Astrocyte (in vitro differentiated cells and primary cell): ENCODE data around the gene UTP18. TPM values are rescaled to one million over a fixed set of nuclear protein-coding genes. Genes with fewer than 3 reads are reported as not detected.
"Not testable (repeated sequence)": the region's sequence is repeated elsewhere in the genome, so short reads cannot be mapped to it uniquely, and the experiment has no call there.

Experiments
- DNase-seq: peaks from one replicate; pipeline ENCODE4 v3.0.0-alpha.2; 2010; ENCODE audit warnings: low read depth
- FAIRE-seq: peaks from 2 replicates; lab custom pipeline; 2011; peaks lifted over from hg19 to GRCh38; lab: Jason Lieb, UNC
- H2AFZ ChIP-seq: 2 replicates; pipeline ENCODE4 v1.6.0; 2012; ENCODE audit warnings: low read depth, low read length, inconsistent platforms
- H3K27ac ChIP-seq: 2 replicates; pipeline ENCODE4 v1.5.1; 2011; ENCODE audit warnings: low read depth, low read length, inconsistent platforms
- H3K27me3 ChIP-seq: 2 replicates; pipeline ENCODE4 v1.6.0; 2011; ENCODE audit warnings: low read length, inconsistent platforms; ENCODE audit not compliant: insufficient read depth
- H3K36me3 ChIP-seq: 2 replicates; pipeline ENCODE4 v1.5.1; 2011; ENCODE audit warnings: low read length, inconsistent platforms; ENCODE audit not compliant: insufficient read depth
- H3K4me1 ChIP-seq: 2 replicates; pipeline ENCODE4 v1.5.1; 2011; ENCODE audit warnings: low read length, inconsistent platforms; ENCODE audit not compliant: insufficient read depth
- H3K4me2 ChIP-seq: 2 replicates; pipeline ENCODE4 v1.6.0; 2012; ENCODE audit warnings: low read length, inconsistent platforms
- H3K4me3 ChIP-seq: 2 replicates; pipeline ENCODE4 v1.5.1; 2011; ENCODE audit warnings: low read depth, mild to moderate bottlenecking, low read length, inconsistent platforms; ENCODE audit not compliant: insufficient read depth
- H3K79me2 ChIP-seq: 2 replicates; pipeline ENCODE4 v1.6.0; 2012; ENCODE audit warnings: mild to moderate bottlenecking, low read length, inconsistent platforms; ENCODE audit not compliant: insufficient read depth
- H3K9ac ChIP-seq: 2 replicates; pipeline ENCODE4 v1.6.0; 2012; ENCODE audit warnings: mild to moderate bottlenecking, low read length, inconsistent platforms
- H3K9me3 ChIP-seq: 2 replicates; pipeline ENCODE4 v1.5.1; 2012; ENCODE audit warnings: low read depth, mild to moderate bottlenecking, low read length, inconsistent platforms; ENCODE audit not compliant: insufficient read depth
- H4K20me1 ChIP-seq: 2 replicates; pipeline ENCODE4 v1.6.0; 2012; ENCODE audit warnings: low read length, inconsistent platforms; ENCODE audit not compliant: insufficient read depth
- H3K27ac Mint-ChIP-seq: one replicate; pipeline ENCODE4 v1.8.0; 2021; ENCODE audit warnings: mild to moderate bottlenecking, mixed read lengths; ENCODE audit not compliant: unreplicated experiment
- H3K27me3 Mint-ChIP-seq: one replicate; pipeline ENCODE4 v1.8.0; 2021; ENCODE audit warnings: low read depth, mixed read lengths; ENCODE audit not compliant: unreplicated experiment
- H3K36me3 Mint-ChIP-seq: one replicate; pipeline ENCODE4 v1.8.0; 2021; ENCODE audit warnings: low read depth, mixed read lengths; ENCODE audit not compliant: unreplicated experiment
- H3K4me1 Mint-ChIP-seq: one replicate; pipeline ENCODE4 v1.8.0; 2021; ENCODE audit warnings: low read depth, mixed read lengths; ENCODE audit not compliant: unreplicated experiment
- H3K4me3 Mint-ChIP-seq: one replicate; pipeline ENCODE4 v1.8.0; 2021; ENCODE audit warnings: mild to moderate bottlenecking, moderate library complexity, mixed read lengths; ENCODE audit not compliant: unreplicated experiment
- H3K9me3 Mint-ChIP-seq: one replicate; pipeline ENCODE4 v1.8.0; 2021; ENCODE audit warnings: mild to moderate bottlenecking, mixed read lengths; ENCODE audit not compliant: unreplicated experiment
- CTCF ChIP-seq: IDR thresholded peaks from 2 replicates; pipeline ENCODE4 v1.5.1; 2011; ENCODE audit warnings: low read depth, mild to moderate bottlenecking, inconsistent platforms, low read length, moderate library complexity; ENCODE audit not compliant: insufficient read depth
- EZH2 ChIP-seq: IDR thresholded peaks from 2 replicates; pipeline ENCODE4 v1.6.1; 2012; ENCODE audit warnings: mild to moderate bottlenecking, low read length, inconsistent platforms; ENCODE audit not compliant: insufficient read depth
- total RNA-seq: library from RNA; stranded (reverse); gene quantifications from 2 replicates; pipeline ENCODE4 v1.2.1, GENCODE V29; 2021

Gene UTP18
- total RNA-seq, 1 donor from 2014 or later, result 35.0 TPM

GRCh38 chr17:51217946-51218345, 42.4 kb upstream of the UTP18 start:
- no peak overlapping the region for H3K27ac ChIP-seq
- H3K4me3 ChIP-seq, result no peak overlapping the region
- no peaks in the 10 kb centered on the region for H3K79me2 ChIP-seq
- DNase-seq (no peak), FAIRE-seq (no peak)
- Mint-ChIP-seq H3K9me3 (no peaks in the 10 kb centered on the region), H3K27me3 (no peaks in the 10 kb centered on the region), H3K36me3 (peaks cover 3% of the 10 kb centered on the region), H3K4me3 (peak overlapping the region; percentile 4), H3K4me1 (no peaks in the 10 kb centered on the region), H3K27ac (no peak overlapping the region)
- H3K9me3 ChIP-seq, result no peaks in the 10 kb centered on the region
- no peaks in the 10 kb centered on the region for H3K27me3 ChIP-seq
- TF ChIP-seq EZH2 (no peak), CTCF (no peak)
- no peak overlapping the region for H2AFZ ChIP-seq
- H4K20me1 ChIP-seq, result peaks cover 3% of the 10 kb centered on the region
- no peak overlapping the region for H3K4me2 ChIP-seq
- no peaks in the 10 kb centered on the region for H3K4me1 ChIP-seq
- H3K9ac ChIP-seq, result no peak overlapping the region
- H3K36me3 ChIP-seq, result peaks cover 25% of the 10 kb centered on the region

DNA sequence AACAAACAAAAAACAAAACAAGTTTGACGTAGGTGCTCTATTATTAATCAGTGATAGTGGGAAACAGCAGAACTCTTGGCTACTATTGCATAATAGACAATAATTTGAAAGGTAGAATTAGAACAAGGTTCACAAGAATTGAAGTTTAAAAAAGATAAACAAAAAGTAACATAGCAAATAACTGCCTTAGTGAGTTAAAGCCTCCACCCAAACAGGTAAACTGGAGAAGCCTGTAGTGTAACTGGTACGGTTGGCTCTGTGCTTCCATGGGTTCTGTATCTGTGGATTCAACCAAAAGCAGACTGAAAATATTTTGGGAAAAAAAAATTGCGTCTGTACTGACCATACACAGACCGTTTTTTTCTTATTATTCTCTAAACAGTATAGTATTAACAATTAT, 39.0 kb upstream of the UTP18 start:
- H3K4me1 Mint-ChIP-seq, result no peaks in the 10 kb centered on the region
- no peak overlapping the region for H3K4me3 ChIP-seq
- FAIRE-seq (no peak), DNase-seq (no peak)
- H3K27ac ChIP-seq, result no peak overlapping the region
- no peaks in the 10 kb centered on the region for H3K9me3 Mint-ChIP-seq
- no peaks in the 10 kb centered on the region for H3K79me2 ChIP-seq
- H3K27me3 Mint-ChIP-seq, result no peaks in the 10 kb centered on the region
- H4K20me1 ChIP-seq, result peaks cover 18% of the 10 kb centered on the region
- H3K9ac ChIP-seq, result no peak overlapping the region
- H3K4me1 ChIP-seq, result no peaks in the 10 kb centered on the region
- no peaks in the 10 kb centered on the region for H3K9me3 ChIP-seq
- TF ChIP-seq EZH2, result no peak
- no peak for TF ChIP-seq CTCF
- peaks cover 3% of the 10 kb centered on the region for H3K36me3 Mint-ChIP-seq
- no peak overlapping the region for H3K27ac Mint-ChIP-seq
- peaks cover 26% of the 10 kb centered on the region for H3K36me3 ChIP-seq
- no peaks in the 10 kb centered on the region for H3K27me3 ChIP-seq
- H3K4me2 ChIP-seq, result no peak overlapping the region
- no peak overlapping the region for H2AFZ ChIP-seq
- H3K4me3 Mint-ChIP-seq, result no peak overlapping the region

- H3K9me3 ChIP-seq, result no peaks in the 10 kb centered on the region
- H3K27me3 Mint-ChIP-seq, result no peaks in the 10 kb centered on the region
- peaks cover 20% of the 10 kb centered on the region for H4K20me1 ChIP-seq
- H3K36me3 Mint-ChIP-seq, result no peaks in the 10 kb centered on the region
- TF ChIP-seq EZH2 (no peak), CTCF (no peak)
- no peaks in the 10 kb centered on the region for H3K4me1 Mint-ChIP-seq
- no peak overlapping the region for H3K9ac ChIP-seq
- no peak overlapping the region for H3K27ac Mint-ChIP-seq
- no peak overlapping the region for H3K4me2 ChIP-seq
- FAIRE-seq, result no peak
- no peak for DNase-seq
- no peak overlapping the region for H3K4me3 Mint-ChIP-seq
- no peak overlapping the region for H3K4me3 ChIP-seq
- H3K9me3 Mint-ChIP-seq, result no peaks in the 10 kb centered on the region
- H3K4me1 ChIP-seq, result no peaks in the 10 kb centered on the region
- H3K36me3 ChIP-seq, result peaks cover 20% of the 10 kb centered on the region
- H3K27ac ChIP-seq, result no peak overlapping the region
- peaks cover 10% of the 10 kb centered on the region for H3K79me2 ChIP-seq
- no peak overlapping the region for H2AFZ ChIP-seq
- H3K27me3 ChIP-seq, result no peaks in the 10 kb centered on the region
Observed at GRCh38 chr17:51224402-51225262, 35.7 kb upstream of the UTP18 start.

DNA sequence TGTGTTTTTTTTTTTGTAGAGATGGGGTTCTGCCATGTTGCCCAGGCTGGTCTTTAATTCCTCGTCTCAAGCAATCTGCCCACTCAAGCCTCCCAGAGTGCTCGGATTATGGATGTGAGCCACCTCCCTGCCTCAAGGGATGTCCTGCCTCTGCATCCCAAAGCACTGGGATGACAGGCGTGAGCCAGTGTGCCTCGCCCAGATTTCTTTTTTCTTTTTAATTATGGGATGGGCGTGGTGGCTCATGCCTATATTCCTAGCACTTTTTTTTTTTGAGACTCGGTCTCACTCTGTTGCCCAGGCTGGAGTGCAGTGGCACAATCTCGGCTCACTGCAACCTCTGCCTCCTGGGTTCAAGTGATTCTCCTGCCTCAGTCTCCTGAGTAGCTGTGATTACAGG, 34.8 kb upstream of the UTP18 start:
- H3K36me3 Mint-ChIP-seq, FAIRE-seq, H3K27me3 ChIP-seq, H3K9ac ChIP-seq, H3K27ac Mint-ChIP-seq, H3K4me2 ChIP-seq, H3K9me3 ChIP-seq, H3K27me3 Mint-ChIP-seq, H3K4me1 Mint-ChIP-seq, H3K4me1 ChIP-seq, H2AFZ ChIP-seq, H3K4me3 ChIP-seq, H3K9me3 Mint-ChIP-seq, H3K27ac ChIP-seq, H3K4me3 Mint-ChIP-seq, DNase-seq: not testable (repeated sequence)
- Histone ChIP-seq H3K36me3 (peaks cover 12% of the 10 kb centered on the region), H3K79me2 (peaks cover 16% of the 10 kb centered on the region), H4K20me1 (peaks cover 29% of the 10 kb centered on the region)
